Measurements from ENCODE around the gene SLC38A8.

DNA sequence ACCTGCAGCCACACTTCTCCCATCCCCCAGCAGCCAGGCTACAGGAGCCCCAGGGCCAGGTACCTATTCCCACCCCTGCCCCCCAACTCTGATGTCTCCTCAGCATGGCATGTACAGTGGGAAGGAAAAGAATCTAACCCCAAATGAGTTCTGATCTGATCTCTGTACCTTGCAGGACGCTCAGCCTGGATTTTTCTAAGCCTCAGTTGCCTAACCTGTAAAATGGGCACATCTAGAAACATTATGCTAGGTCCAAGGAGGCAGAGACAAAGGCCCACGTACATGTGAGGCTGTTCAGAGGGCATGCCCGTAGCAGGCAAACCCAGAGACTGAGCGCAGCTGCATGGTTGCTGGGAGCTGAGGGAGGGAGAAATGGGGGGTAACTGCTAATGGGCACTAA lies 35.1 kb downstream of the SLC38A8 start:
- TF ChIP-seq POLR2A (IDR thresholded peaks at IDR 0.05) (no peak), POLR2AphosphoS5 (IDR thresholded peaks at IDR 0.05) (no peak)
- TF ChIP-seq, protein P1, sequence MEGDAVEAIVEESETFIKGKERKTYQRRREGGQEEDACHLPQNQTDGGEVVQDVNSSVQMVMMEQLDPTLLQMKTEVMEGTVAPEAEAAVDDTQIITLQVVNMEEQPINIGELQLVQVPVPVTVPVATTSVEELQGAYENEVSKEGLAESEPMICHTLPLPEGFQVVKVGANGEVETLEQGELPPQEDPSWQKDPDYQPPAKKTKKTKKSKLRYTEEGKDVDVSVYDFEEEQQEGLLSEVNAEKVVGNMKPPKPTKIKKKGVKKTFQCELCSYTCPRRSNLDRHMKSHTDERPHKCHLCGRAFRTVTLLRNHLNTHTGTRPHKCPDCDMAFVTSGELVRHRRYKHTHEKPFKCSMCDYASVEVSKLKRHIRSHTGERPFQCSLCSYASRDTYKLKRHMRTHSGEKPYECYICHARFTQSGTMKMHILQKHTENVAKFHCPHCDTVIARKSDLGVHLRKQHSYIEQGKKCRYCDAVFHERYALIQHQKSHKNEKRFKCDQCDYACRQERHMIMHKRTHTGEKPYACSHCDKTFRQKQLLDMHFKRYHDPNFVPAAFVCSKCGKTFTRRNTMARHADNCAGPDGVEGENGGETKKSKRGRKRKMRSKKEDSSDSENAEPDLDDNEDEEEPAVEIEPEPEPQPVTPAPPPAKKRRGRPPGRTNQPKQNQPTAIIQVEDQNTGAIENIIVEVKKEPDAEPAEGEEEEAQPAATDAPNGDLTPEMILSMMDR (IDR thresholded peaks at IDR 0.05) = no peak

Data from suprapubic skin (tissue), 4 donors.